ENCODE data around the gene SNX22.

SNX22 gene

GRCh38 chr15:64149893-64150578, 1.5 kb upstream of the SNX22 start:
- H3K4me3 Mint-ChIP-seq: peak overlapping the region; percentile 33 to 87 (median 33)
- H3K9me3 Mint-ChIP-seq: no peaks in the 10 kb centered on the region
- TF ChIP-seq CTCF (IDR thresholded peaks at IDR 0.05; ENCODE audit: unreplicated experiment in 3 of 3): no peak
- H3K27ac Mint-ChIP-seq: peak overlapping the region in 1 of 3 experiments; percentile 14
- H3K27me3 Mint-ChIP-seq (ENCODE audit: low read depth): peaks cover 34% of the 10 kb centered on the region
- H3K36me3 Mint-ChIP-seq (ENCODE audit: low read depth): peaks cover 5% of the 10 kb centered on the region
- peaks cover 34% of the 10 kb centered on the region for H3K4me1 Mint-ChIP-seq

GRCh38 chr15:64152507-64153387, 1.2 kb downstream of the SNX22 start:
- H3K4me1 Mint-ChIP-seq: peaks cover 29% of the 10 kb centered on the region
- no peak for TF ChIP-seq CTCF (IDR thresholded peaks at IDR 0.05; ENCODE audit: unreplicated experiment in 3 of 3)
- H3K27ac Mint-ChIP-seq: no peak overlapping the region
- peak overlapping the region; percentile 54 to 64 (median 60) for H3K4me3 Mint-ChIP-seq
- H3K27me3 Mint-ChIP-seq (ENCODE audit: low read depth): peaks cover 34% of the 10 kb centered on the region
- no peaks in the 10 kb centered on the region for H3K9me3 Mint-ChIP-seq
- H3K36me3 Mint-ChIP-seq (ENCODE audit: low read depth): peaks cover 27% of the 10 kb centered on the region

GRCh38 chr15:64153480-64154367, 2.2 kb downstream of the SNX22 start:
- TF ChIP-seq CTCF (IDR thresholded peaks at IDR 0.05; ENCODE audit: unreplicated experiment in 3 of 3): peak; percentile 96 to 99 (median 99)
- Mint-ChIP-seq H3K4me1 (peaks cover 38% of the 10 kb centered on the region), H3K27me3 (ENCODE audit: low read depth) (peaks cover 34% of the 10 kb centered on the region), H3K27ac (peak overlapping the region in 2 of 3 experiments; percentile 49 to 65), H3K4me3 (peak overlapping the region; percentile 75 to 79 (median 79)), H3K36me3 (ENCODE audit: low read depth) (peaks cover 36% of the 10 kb centered on the region), H3K9me3 (no peaks in the 10 kb centered on the region)

DNA sequence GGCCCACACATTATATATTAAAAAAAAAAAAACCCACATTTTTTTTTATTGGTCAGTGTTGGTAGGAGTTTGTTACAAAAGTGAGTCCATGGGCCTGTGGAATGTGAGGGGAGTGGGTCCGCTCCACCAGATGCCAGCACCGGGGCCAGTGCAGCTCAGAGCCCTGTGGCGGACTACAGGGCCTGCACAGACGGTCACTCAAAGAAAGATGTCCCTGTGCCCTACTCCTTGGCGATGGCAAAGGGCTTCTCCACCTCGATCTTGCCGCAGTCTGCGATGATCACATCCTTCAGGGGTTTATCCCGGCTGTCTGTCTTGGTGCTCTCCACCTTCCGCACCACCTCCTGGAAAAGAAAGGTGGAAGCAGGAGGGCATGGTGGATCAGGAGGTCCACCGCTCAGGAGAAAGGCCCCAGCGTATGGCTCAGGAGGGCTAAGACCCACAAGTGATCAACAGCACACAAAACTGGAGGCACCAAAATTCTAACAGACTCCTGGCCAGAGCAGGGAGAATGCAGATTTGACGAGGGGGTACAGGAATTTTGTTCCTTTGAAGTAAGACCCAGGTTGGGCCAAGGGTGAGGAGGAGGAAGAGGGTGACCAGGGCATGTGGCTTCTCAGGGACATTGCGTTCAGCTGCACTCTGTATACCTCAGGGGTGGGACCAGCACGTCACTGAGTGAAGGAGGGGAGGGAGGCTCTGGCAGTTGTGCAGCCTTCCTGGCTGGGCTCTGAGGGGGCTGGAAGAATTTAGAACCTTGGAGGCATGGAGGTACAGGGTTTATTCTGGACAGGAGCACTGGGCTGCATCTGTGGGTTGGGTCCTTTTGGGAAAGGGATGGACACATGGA, 4.5 kb downstream of the SNX22 start:
- no peaks in the 10 kb centered on the region for H3K9me3 Mint-ChIP-seq
- peaks cover 50% of the 10 kb centered on the region for H3K36me3 Mint-ChIP-seq (ENCODE audit: low read depth)
- no peak for TF ChIP-seq CTCF (IDR thresholded peaks at IDR 0.05; ENCODE audit: unreplicated experiment in 3 of 3)
- H3K27me3 Mint-ChIP-seq (ENCODE audit: low read depth): peaks cover 18% of the 10 kb centered on the region
- H3K27ac Mint-ChIP-seq: peak overlapping the region in 1 of 3 experiments; percentile 3
- peaks cover 40% of the 10 kb centered on the region for H3K4me1 Mint-ChIP-seq
- H3K4me3 Mint-ChIP-seq: no peak overlapping the region

Data from nephron (organoid).